Smooth muscle cell (in vitro differentiated cells): ENCODE measurements around the gene PTPRE. TPM values are rescaled to one million over a fixed set of nuclear protein-coding genes. Genes with fewer than 3 reads are reported as not detected.

Experiments used
- DNase-seq: peaks from one replicate; lab custom pipeline; 2025; ENCODE audit not compliant: unreplicated experiment; lab: John Stamatoyannopoulos, UW
- H2AFZ ChIP-seq: fragments of 200-600 bp; sonication (generic); 2 replicates; pipeline ENCODE4 v1.6.0; 2016; ENCODE audit warnings: antibody characterized with exemption, low read depth, mild to moderate bottlenecking
- H3F3A ChIP-seq: fragments of 200-600 bp; sonication (generic); 2 replicates; pipeline ENCODE4 v1.6.0; 2017; ENCODE audit warnings: antibody characterized with exemption, low read depth
- H3K27ac ChIP-seq: fragments of 200-600 bp; sonication (generic); 2 replicates; pipeline ENCODE4 v1.5.1; 2016; ENCODE audit warnings: low read depth, mild to moderate bottlenecking
- H3K27me3 ChIP-seq: fragments of 200-600 bp; sonication (generic); 2 replicates; pipeline ENCODE4 v1.6.1; 2016; ENCODE audit warnings: low read depth, mild to moderate bottlenecking
- H3K36me3 ChIP-seq: fragments of 200-600 bp; sonication (generic); 2 replicates; pipeline ENCODE4 v1.5.1; 2016; ENCODE audit warnings: low read depth
- H3K4me1 ChIP-seq: fragments of 200-600 bp; sonication (generic); 2 replicates; pipeline ENCODE4 v1.5.1; 2016; ENCODE audit warnings: low read depth
- H3K4me2 ChIP-seq: fragments of 200-600 bp; sonication (generic); 2 replicates; pipeline ENCODE4 v1.6.0; 2016; ENCODE audit warnings: mild to moderate bottlenecking
- H3K4me3 ChIP-seq: fragments of 200-600 bp; sonication (generic); 2 replicates; pipeline ENCODE4 v1.5.1; 2016; ENCODE audit warnings: mild to moderate bottlenecking
- H3K79me2 ChIP-seq: fragments of 200-600 bp; sonication (generic); 2 replicates; pipeline ENCODE4 v1.6.0; 2016; ENCODE audit warnings: low read depth, mild to moderate bottlenecking
- H3K9ac ChIP-seq: fragments of 200-600 bp; sonication (generic); 2 replicates; pipeline ENCODE4 v1.6.0; 2016; ENCODE audit warnings: low read depth
- H3K9me3 ChIP-seq: fragments of 200-600 bp; sonication (generic); replicated peaks from 2 replicates; pipeline ENCODE4 v1.5.1; 2016; ENCODE audit warnings: low read depth
- H4K20me1 ChIP-seq: fragments of 200-600 bp; sonication (generic); 2 replicates; pipeline ENCODE4 v1.6.0; 2016; ENCODE audit warnings: low read depth
- WGBS: methylation state at CpG from one replicate; pipeline ENCODE4 v1.1.7; 2016; ENCODE audit warnings: low lambda C conversion rate; 5-methylcytosine and 5-hydroxymethylcytosine counted together
- polyA plus RNA-seq: library from polyadenylated mRNA; unstranded; fragments of >200 nt; fragmentation: Nextera tagmentation; extraction: Ambion mirVana; gene quantifications from 2 replicates; pipeline ENCODE4 v1.2.1, GENCODE V29; 2016
- total RNA-seq: library from RNA; depleted of rRNA; stranded (reverse); fragments of >200 nt; gene quantifications from 2 replicates; pipeline ENCODE4 v1.2.3, GENCODE V29; 2014
- TF ChIP-seq, protein P1 (sequence below): fragments of 200-600 bp; sonication (generic); IDR thresholded peaks from 2 replicates; pipeline ENCODE4 v1.5.1; 2017; ENCODE audit warnings: borderline replicate concordance, mild to moderate bottlenecking, antibody characterized with exemption; ENCODE audit not compliant: insufficient read depth, poor library complexity, severe bottlenecking

Gene PTPRE
- total and polyA plus RNA-seq, 2 experiments from 2014 or later: 17.1 to 22.7 TPM

DNA sequence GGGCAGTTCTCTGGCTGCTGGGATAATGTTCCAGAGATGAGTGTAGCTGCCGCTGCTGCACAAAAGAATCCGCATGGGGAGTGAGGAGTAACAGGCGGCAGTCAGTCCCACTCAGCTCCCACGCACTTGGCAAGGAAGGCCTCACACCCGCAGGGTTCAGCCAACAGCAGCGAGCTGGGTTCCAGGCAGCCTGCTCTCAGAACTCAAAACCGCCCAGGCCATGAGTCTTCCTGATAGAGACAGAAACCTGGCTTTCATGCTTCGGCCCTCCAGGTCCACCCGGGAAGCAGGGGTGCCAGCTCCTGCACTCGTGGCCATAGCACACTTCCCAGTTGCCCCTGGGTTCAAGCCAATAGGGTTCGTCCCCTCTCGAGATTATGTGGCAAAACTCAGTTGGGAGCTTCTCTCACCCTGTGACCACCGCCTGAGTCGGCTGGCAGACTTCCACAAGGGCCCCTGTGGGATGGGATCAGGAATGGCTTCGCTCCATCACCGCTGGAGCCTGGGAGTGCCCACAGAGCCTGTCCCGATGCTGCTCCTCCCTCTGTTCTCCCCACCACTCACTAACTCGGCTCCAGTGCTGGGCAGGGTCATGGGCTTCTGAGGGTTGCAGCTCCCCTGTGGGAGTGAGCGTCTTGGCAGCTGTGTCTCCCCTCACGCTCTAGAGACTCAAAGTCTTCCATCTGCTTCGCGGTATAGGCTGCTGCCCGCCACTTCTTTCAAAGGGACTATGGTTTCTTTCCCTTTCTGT is 34.7 kb upstream of the PTPRE start:
- no peak overlapping the region for H3K27ac ChIP-seq
- no peaks in the 10 kb centered on the region for H3K79me2 ChIP-seq
- no peaks in the 10 kb centered on the region for H3F3A ChIP-seq
- no peaks in the 10 kb centered on the region for H3K9me3 ChIP-seq
- TF ChIP-seq, protein P1, sequence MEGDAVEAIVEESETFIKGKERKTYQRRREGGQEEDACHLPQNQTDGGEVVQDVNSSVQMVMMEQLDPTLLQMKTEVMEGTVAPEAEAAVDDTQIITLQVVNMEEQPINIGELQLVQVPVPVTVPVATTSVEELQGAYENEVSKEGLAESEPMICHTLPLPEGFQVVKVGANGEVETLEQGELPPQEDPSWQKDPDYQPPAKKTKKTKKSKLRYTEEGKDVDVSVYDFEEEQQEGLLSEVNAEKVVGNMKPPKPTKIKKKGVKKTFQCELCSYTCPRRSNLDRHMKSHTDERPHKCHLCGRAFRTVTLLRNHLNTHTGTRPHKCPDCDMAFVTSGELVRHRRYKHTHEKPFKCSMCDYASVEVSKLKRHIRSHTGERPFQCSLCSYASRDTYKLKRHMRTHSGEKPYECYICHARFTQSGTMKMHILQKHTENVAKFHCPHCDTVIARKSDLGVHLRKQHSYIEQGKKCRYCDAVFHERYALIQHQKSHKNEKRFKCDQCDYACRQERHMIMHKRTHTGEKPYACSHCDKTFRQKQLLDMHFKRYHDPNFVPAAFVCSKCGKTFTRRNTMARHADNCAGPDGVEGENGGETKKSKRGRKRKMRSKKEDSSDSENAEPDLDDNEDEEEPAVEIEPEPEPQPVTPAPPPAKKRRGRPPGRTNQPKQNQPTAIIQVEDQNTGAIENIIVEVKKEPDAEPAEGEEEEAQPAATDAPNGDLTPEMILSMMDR: no peak
- H3K36me3 ChIP-seq: no peaks in the 10 kb centered on the region
- no peaks in the 10 kb centered on the region for H4K20me1 ChIP-seq
- no peak overlapping the region for H2AFZ ChIP-seq
- 89% methylated on average over 23 of the region's 23 CpGs for WGBS
- no peak overlapping the region for H3K4me3 ChIP-seq
- no peak overlapping the region for H3K4me2 ChIP-seq
- no peak for DNase-seq
- H3K27me3 ChIP-seq: no peaks in the 10 kb centered on the region
- H3K4me1 ChIP-seq: no peaks in the 10 kb centered on the region
- no peak overlapping the region for H3K9ac ChIP-seq

DNA sequence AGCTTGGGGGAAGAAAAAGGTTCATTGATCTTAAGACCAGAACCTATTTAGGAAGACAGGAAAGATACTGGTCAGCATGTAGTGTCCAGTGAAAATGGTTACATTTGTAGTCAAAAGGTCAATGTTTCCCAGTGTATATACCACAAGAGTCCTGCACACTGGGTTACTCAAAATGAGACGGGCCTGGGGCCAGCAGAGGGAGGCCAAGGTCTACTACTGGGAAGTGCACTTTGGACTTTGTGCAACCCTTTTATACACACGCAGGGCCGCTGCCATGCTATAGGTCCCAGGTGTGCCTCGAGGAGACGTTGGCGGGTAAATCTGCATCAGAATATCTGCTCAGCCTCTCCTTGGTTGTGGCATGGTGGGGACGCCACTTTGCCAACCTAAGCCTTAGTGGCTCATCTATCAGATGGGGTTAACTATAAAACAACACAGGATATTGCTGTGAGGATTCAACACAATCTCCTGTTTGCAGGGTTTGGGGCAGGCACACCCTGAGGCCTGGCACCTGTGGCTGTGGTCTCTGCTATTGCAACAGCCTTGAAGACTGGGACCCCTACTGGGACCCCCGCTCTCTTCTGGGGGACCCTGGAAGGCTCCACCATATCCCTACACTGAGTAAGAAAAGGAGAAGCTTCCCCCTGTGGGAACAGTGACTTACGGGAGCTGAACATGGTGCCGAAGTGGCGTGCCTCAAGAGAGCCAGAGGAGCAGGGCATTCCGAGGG is 33.9 kb upstream of the PTPRE start:
- Histone ChIP-seq H3K4me1 (no peaks in the 10 kb centered on the region), H3K4me2 (no peak overlapping the region), H4K20me1 (no peaks in the 10 kb centered on the region), H3K27me3 (no peaks in the 10 kb centered on the region), H3K9me3 (no peaks in the 10 kb centered on the region), H3K27ac (no peak overlapping the region), H3K4me3 (no peak overlapping the region), H3K36me3 (no peaks in the 10 kb centered on the region), H2AFZ (no peak overlapping the region), H3K79me2 (no peaks in the 10 kb centered on the region), H3F3A (no peaks in the 10 kb centered on the region), H3K9ac (no peak overlapping the region)
- TF ChIP-seq, protein P1: no peak
- WGBS: 91% methylated on average over 12 of the region's 12 CpGs
- DNase-seq: no peak

DNA sequence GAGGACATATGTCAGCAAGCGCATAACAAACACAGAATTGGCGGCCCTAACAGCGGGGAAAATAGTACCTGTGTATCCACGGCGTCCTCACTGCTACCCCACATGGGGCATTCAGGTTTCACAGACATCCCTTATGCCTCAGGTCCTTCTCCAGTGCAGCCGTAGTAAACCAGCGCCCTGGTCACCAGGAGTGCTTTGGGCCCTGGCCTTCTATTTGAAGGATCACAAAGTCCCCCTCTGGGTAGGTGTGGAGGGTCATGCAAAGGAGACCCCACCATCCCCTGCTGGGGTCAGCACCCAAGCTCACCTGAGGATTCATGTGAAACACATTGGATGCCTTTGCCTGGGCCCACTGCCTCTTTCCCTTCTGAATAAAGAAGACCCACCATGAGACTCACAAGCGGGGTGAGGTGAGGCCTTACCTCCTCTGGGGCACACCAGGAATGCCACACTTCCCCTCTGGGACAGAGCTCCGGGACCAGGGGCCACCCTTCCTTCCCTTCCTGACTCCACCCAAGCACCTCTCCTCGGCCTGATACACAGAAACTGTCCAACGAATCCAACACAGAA is 32.9 kb upstream of the PTPRE start:
- Histone ChIP-seq H3K79me2 (no peaks in the 10 kb centered on the region), H3K9ac (no peak overlapping the region), H3K27ac (no peak overlapping the region), H3K36me3 (no peaks in the 10 kb centered on the region), H3K9me3 (no peaks in the 10 kb centered on the region), H4K20me1 (no peaks in the 10 kb centered on the region), H3K27me3 (no peaks in the 10 kb centered on the region), H3K4me3 (no peak overlapping the region), H3F3A (no peaks in the 10 kb centered on the region), H3K4me2 (no peak overlapping the region), H3K4me1 (no peaks in the 10 kb centered on the region), H2AFZ (no peak overlapping the region)
- DNase-seq: no peak
- WGBS: 89% methylated on average over 11 of the region's 11 CpGs
- TF ChIP-seq, protein P1: no peak
